Type B pancreatic cell (in vitro differentiated cells): ENCODE data around the gene CBLC. TPM values are rescaled to one million over a fixed set of nuclear protein-coding genes. Genes with fewer than 3 reads are reported as not detected.

Source experiments
- DNase-seq: peaks from one replicate; pipeline ENCODE4 v3.0.0; 2021; ENCODE audit warnings: mixed read lengths; ENCODE audit not compliant: unreplicated experiment; ENCODE audit errors: extremely low spot score
- H3K27ac Mint-ChIP-seq: 2 replicates; pipeline ENCODE4 v1.8.0; 2021; ENCODE audit warnings: mild to moderate bottlenecking, mixed read lengths
- H3K27me3 Mint-ChIP-seq: 2 replicates; pipeline ENCODE4 v1.8.0; 2021; ENCODE audit warnings: mixed read lengths
- H3K36me3 Mint-ChIP-seq: 2 replicates; pipeline ENCODE4 v1.8.0; 2021; ENCODE audit warnings: mixed read lengths
- H3K4me1 Mint-ChIP-seq: one replicate; pipeline ENCODE4 v1.8.0; 2021; ENCODE audit warnings: mixed read lengths; ENCODE audit not compliant: unreplicated experiment
- H3K4me3 Mint-ChIP-seq: 2 replicates; pipeline ENCODE4 v1.8.0; 2021; ENCODE audit warnings: mild to moderate bottlenecking, mixed read lengths
- H3K9me3 Mint-ChIP-seq: 2 replicates; pipeline ENCODE4 v1.8.0; 2021; ENCODE audit warnings: mixed read lengths
- total RNA-seq: library from RNA; stranded (reverse); gene quantifications from 2 replicates; pipeline ENCODE4 v1.2.1, GENCODE V29; 2021; ENCODE audit warnings: low replicate concordance
- TF ChIP-seq, protein P1 (sequence below): fragments of 200-600 bp; sonication (generic); conservative IDR thresholded peaks from 2 replicates; pipeline ENCODE4 v1.5.0; 2021; ENCODE audit warnings: antibody characterized with exemption, mild to moderate bottlenecking

The CBLC gene
- total RNA-seq, 1 donor from 2014 or later, result 13.9 TPM

- Mint-ChIP-seq H3K27ac (no peak overlapping the region), H3K27me3 (peaks cover 5% of the 10 kb centered on the region), H3K9me3 (no peaks in the 10 kb centered on the region), H3K4me3 (peak overlapping the region; percentile 34), H3K36me3 (no peaks in the 10 kb centered on the region), H3K4me1 (peaks cover 7% of the 10 kb centered on the region)
- DNase-seq, result no peak
- TF ChIP-seq, protein P1, sequence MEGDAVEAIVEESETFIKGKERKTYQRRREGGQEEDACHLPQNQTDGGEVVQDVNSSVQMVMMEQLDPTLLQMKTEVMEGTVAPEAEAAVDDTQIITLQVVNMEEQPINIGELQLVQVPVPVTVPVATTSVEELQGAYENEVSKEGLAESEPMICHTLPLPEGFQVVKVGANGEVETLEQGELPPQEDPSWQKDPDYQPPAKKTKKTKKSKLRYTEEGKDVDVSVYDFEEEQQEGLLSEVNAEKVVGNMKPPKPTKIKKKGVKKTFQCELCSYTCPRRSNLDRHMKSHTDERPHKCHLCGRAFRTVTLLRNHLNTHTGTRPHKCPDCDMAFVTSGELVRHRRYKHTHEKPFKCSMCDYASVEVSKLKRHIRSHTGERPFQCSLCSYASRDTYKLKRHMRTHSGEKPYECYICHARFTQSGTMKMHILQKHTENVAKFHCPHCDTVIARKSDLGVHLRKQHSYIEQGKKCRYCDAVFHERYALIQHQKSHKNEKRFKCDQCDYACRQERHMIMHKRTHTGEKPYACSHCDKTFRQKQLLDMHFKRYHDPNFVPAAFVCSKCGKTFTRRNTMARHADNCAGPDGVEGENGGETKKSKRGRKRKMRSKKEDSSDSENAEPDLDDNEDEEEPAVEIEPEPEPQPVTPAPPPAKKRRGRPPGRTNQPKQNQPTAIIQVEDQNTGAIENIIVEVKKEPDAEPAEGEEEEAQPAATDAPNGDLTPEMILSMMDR, result no peak
These were observed 5.9 kb downstream of the CBLC start for GRCh38 chr19:44783545-44783944.

- DNase-seq, result no peak
- H3K36me3 Mint-ChIP-seq, result no peaks in the 10 kb centered on the region
- H3K9me3 Mint-ChIP-seq, result no peaks in the 10 kb centered on the region
- H3K4me3 Mint-ChIP-seq, result no peak overlapping the region
- H3K27me3 Mint-ChIP-seq, result peaks cover 3% of the 10 kb centered on the region
- H3K4me1 Mint-ChIP-seq, result peaks cover 7% of the 10 kb centered on the region
- H3K27ac Mint-ChIP-seq, result no peak overlapping the region
- TF ChIP-seq, protein P1, result no peak
These were observed 7.6 kb downstream of the CBLC start for GRCh38 chr19:44785271-44785670.

DNA sequence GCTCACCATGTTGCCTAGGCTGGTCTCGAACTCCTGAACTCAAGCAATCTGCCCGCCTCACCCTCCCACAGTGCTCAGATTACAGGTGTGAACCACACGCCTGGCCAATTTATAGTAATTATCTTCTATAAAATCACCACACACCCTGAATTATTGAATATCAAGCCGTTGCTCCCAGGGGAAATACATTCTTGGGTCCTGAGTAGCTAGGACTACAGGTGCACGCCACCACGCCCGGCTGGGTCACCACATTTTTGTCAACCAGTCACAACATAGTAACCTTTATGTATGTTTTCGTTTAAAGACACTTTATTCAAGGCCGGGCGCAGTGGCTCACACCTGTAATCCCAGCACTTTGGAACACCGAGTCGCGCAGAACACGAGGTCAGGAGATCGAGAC, 8.3 kb downstream of the CBLC start:
- H3K9me3 Mint-ChIP-seq, result no peaks in the 10 kb centered on the region
- H3K27ac Mint-ChIP-seq, result no peak overlapping the region
- peaks cover 3% of the 10 kb centered on the region for H3K27me3 Mint-ChIP-seq
- H3K4me3 Mint-ChIP-seq, result no peak overlapping the region
- H3K4me1 Mint-ChIP-seq, result peaks cover 7% of the 10 kb centered on the region
- no peaks in the 10 kb centered on the region for H3K36me3 Mint-ChIP-seq
- TF ChIP-seq, protein P1, result no peak
- no peak for DNase-seq

GRCh38 chr19:44788971-44789370, 11.3 kb downstream of the CBLC start:
- Mint-ChIP-seq H3K4me3 (no peak overlapping the region), H3K27ac (no peak overlapping the region), H3K36me3 (no peaks in the 10 kb centered on the region), H3K9me3 (no peaks in the 10 kb centered on the region), H3K27me3 (peaks cover 3% of the 10 kb centered on the region), H3K4me1 (peaks cover 7% of the 10 kb centered on the region)
- TF ChIP-seq, protein P1, result no peak
- DNase-seq, result no peak

DNA sequence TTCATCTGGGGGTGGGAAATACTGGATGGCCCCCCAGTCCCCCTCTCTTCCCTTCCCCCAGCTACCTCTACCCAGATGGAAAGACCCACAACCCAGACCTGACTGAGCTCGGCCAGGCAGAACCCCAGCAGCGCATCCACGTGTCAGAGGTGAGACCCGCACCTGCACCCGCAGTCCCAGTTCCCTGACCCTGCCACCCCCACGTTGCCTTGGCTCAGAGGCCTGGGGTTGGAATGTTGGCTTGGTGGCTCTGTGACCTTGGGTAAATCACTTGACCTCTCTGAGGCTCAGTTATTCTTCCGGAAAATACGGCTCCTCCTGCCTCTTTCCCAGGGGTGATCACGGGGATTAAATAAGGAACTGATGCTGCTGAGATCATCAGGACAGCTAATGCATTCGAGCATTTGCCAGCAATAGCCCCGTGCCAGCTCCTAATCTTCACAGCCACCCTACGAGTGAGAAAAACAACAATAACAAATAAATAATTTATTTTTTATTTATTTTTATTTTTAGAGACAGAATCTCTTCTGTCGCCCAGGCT, 12.3 kb downstream of the CBLC start:
- DNase-seq, result no peak
- Mint-ChIP-seq H3K27ac (no peak overlapping the region), H3K27me3 (no peaks in the 10 kb centered on the region), H3K4me3 (no peak overlapping the region), H3K9me3 (no peaks in the 10 kb centered on the region), H3K4me1 (no peaks in the 10 kb centered on the region), H3K36me3 (no peaks in the 10 kb centered on the region)
- TF ChIP-seq, protein P1, result no peak

DNA sequence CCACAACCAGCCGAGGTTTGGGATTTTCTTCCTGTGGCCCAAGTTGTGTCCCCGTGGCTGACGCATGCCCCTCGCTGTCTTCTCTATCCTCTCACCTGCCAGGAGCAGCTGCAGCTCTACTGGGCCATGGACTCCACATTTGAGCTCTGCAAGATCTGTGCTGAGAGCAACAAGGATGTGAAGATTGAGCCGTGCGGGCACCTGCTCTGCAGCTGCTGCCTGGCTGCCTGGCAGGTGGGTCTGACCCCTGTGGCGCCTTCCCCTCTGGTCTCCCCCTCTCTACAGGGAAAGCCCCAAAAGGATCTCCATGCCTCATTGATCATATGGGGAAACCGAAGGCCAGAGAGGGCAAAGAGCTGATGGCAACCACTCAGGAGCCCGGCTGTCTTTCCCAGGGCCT, 14.6 kb downstream of the CBLC start:
- Mint-ChIP-seq H3K4me1 (peaks cover 9% of the 10 kb centered on the region), H3K4me3 (no peak overlapping the region), H3K36me3 (no peaks in the 10 kb centered on the region), H3K9me3 (no peaks in the 10 kb centered on the region), H3K27me3 (no peaks in the 10 kb centered on the region), H3K27ac (no peak overlapping the region)
- TF ChIP-seq, protein P1, result no peak
- DNase-seq, result no peak
